Measurements from ENCODE around the gene EYS.

- TF ChIP-seq CTCF (conservative IDR thresholded peaks at IDR 0.05; ENCODE audit: low read length) (no peak), EZH2phosphoT487 (IDR thresholded peaks at IDR 0.05; ENCODE audit: borderline replicate concordance) (no peak)
Measured at GRCh38 chr6:65627015-65627414, 80.0 kb downstream of the EYS start.

Measured in Loucy (cell line).